ENCODE data around the gene BCL11A. TPM values are rescaled to one million over a fixed set of nuclear protein-coding genes. Genes with fewer than 3 reads are reported as not detected.

BCL11A gene
- total RNA-seq, 3 donors from 2014 or later (not counting 1 experiment from before 2014, with no cell fraction given): 2.6 to 3.5 (median 3.0) TPM

DNA sequence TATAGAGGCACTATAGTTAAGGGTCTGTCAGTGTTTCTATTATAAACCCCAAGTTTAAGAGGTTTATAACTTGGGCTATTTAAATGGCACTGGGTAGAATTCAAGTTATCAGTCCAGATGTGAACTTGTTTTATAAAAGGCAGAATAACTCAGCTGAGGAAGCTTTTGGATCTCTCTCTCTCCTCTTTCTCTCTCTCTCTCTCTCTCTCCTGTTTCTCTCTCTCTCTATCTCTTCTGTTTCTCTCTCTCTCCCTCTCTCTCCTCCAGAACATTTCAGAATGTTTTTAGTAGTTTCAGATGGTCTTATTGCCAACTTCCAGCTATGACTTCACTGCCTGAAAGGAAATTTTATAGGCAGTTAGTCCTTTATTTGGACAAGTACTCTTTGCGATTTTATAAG, 6.4 kb upstream of the BCL11A start:
- Mint-ChIP-seq H3K4me3 (peak overlapping the region; percentile 5), H3K27me3 (ENCODE audit: low read depth in 2 of 2) (peaks cover 55 to 82% of the 10 kb centered on the region in 2 donors), H3K4me1 (peaks cover 24% of the 10 kb centered on the region in 2 donors), H3K36me3 (no peaks in the 10 kb centered on the region), H3K27ac (no peak overlapping the region), H3K9me3 (no peaks in the 10 kb centered on the region)
- TF ChIP-seq, protein P1, sequence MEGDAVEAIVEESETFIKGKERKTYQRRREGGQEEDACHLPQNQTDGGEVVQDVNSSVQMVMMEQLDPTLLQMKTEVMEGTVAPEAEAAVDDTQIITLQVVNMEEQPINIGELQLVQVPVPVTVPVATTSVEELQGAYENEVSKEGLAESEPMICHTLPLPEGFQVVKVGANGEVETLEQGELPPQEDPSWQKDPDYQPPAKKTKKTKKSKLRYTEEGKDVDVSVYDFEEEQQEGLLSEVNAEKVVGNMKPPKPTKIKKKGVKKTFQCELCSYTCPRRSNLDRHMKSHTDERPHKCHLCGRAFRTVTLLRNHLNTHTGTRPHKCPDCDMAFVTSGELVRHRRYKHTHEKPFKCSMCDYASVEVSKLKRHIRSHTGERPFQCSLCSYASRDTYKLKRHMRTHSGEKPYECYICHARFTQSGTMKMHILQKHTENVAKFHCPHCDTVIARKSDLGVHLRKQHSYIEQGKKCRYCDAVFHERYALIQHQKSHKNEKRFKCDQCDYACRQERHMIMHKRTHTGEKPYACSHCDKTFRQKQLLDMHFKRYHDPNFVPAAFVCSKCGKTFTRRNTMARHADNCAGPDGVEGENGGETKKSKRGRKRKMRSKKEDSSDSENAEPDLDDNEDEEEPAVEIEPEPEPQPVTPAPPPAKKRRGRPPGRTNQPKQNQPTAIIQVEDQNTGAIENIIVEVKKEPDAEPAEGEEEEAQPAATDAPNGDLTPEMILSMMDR (IDR thresholded peaks at IDR 0.05): no peak
- Histone ChIP-seq H3K9me3 (ENCODE audit: control insufficient read depth, insufficient read depth, low read length) (no peaks in the 10 kb centered on the region), H3K4me1 (ENCODE audit: control insufficient read depth, insufficient read depth, low read length) (peaks cover 20% of the 10 kb centered on the region), H3K27ac (ENCODE audit: low read length) (no peak overlapping the region), H3K4me3 (ENCODE audit: low read length) (no peak overlapping the region), H3K36me3 (ENCODE audit: control insufficient read depth, insufficient read depth, low read length) (no peaks in the 10 kb centered on the region), H3K27me3 (ENCODE audit: control insufficient read depth, insufficient read depth, low read length) (peaks cover 36% of the 10 kb centered on the region)
- ATAC-seq: no peak
- no peak for DNase-seq
- no CpG with 5 or more reads among the region's 1 CpG for WGBS (ENCODE audit: insufficient coverage)
- intact Hi-C loops (cut with micrococcal nuclease): no loop called here

DNA sequence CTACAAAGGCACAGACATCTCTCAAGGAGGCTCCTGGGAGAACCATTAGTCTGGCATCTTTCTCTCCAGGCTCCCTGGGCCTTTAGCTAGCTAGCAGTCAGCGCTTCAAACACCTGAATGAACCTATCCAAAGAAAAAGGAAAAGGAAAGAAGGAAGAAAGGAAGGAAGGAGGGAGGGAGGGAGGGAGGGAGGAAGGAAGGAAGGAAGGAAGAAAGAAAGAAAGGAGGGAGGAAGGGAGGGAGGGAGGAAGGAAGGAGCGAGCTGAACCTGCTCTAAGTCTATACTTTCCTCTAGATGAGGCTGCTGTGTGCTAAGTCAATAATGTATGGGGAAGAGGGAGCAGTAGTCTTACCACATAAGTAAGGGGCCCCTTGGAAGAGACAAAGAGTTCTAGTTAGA, 5.1 kb upstream of the BCL11A start:
- 77% methylated on average over 1 of the region's 2 CpGs for WGBS (ENCODE audit: insufficient coverage)
- DNase-seq (no peak), ATAC-seq (no peak)
- peaks cover 49 to 70% of the 10 kb centered on the region in 2 donors for H3K27me3 Mint-ChIP-seq (ENCODE audit: low read depth in 2 of 2)
- no peak overlapping the region for H3K27ac Mint-ChIP-seq
- Histone ChIP-seq H3K4me1 (ENCODE audit: control insufficient read depth, insufficient read depth, low read length) (peaks cover 31% of the 10 kb centered on the region), H3K9me3 (ENCODE audit: control insufficient read depth, insufficient read depth, low read length) (no peaks in the 10 kb centered on the region), H3K4me3 (ENCODE audit: low read length) (no peak overlapping the region), H3K36me3 (ENCODE audit: control insufficient read depth, insufficient read depth, low read length) (no peaks in the 10 kb centered on the region), H3K27me3 (ENCODE audit: control insufficient read depth, insufficient read depth, low read length) (peaks cover 46% of the 10 kb centered on the region), H3K27ac (ENCODE audit: low read length) (no peak overlapping the region)
- H3K36me3 Mint-ChIP-seq: no peaks in the 10 kb centered on the region
- no peaks in the 10 kb centered on the region for H3K9me3 Mint-ChIP-seq
- intact Hi-C loops (cut with micrococcal nuclease): no loop called here
- peaks cover 25 to 34% of the 10 kb centered on the region in 2 donors for H3K4me1 Mint-ChIP-seq
- TF ChIP-seq, protein P1 (IDR thresholded peaks at IDR 0.05): no peak
- no peak overlapping the region for H3K4me3 Mint-ChIP-seq

DNA sequence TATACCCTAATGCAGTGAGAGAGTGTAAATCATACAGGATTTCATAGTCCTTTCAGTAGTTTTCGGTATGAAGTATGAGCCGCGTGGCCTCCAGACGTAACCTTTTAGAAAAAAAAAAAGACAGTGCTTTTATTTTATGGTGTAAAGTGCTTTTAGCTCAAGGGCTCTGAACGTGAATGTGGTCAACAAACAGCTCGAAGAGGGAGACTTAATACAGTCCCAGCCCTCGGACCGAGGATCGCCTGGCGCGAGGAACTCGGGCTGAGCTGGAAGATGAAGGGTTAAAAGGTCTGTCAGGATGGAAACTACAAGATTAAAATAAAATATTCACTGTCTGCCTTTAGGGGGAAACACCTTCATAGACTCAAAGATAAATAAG, 4.0 kb upstream of the BCL11A start:
- WGBS (ENCODE audit: insufficient coverage): 1% methylated on average over 12 of the region's 12 CpGs
- H3K4me3 Mint-ChIP-seq: peak overlapping the region; percentile 62
- TF ChIP-seq, protein P1 (IDR thresholded peaks at IDR 0.05): no peak
- no peaks in the 10 kb centered on the region for H3K36me3 ChIP-seq (ENCODE audit: control insufficient read depth, insufficient read depth, low read length)
- peaks cover 40% of the 10 kb centered on the region for H3K4me1 ChIP-seq (ENCODE audit: control insufficient read depth, insufficient read depth, low read length)
- no peaks in the 10 kb centered on the region for H3K36me3 Mint-ChIP-seq
- H3K9me3 Mint-ChIP-seq: no peaks in the 10 kb centered on the region
- peaks cover 55% of the 10 kb centered on the region for H3K27me3 ChIP-seq (ENCODE audit: control insufficient read depth, insufficient read depth, low read length)
- no peak overlapping the region for H3K27ac Mint-ChIP-seq
- peak overlapping the region; percentile 25 for H3K4me3 ChIP-seq (ENCODE audit: low read length)
- peaks cover 56 to 64% of the 10 kb centered on the region in 2 donors for H3K27me3 Mint-ChIP-seq (ENCODE audit: low read depth in 2 of 2)
- DNase-seq (no peak), ATAC-seq (no peak)
- H3K9me3 ChIP-seq (ENCODE audit: control insufficient read depth, insufficient read depth, low read length): no peaks in the 10 kb centered on the region
- intact Hi-C loops (cut with micrococcal nuclease): no loop called here
- H3K4me1 Mint-ChIP-seq: peaks cover 25 to 40% of the 10 kb centered on the region in 2 donors
- H3K27ac ChIP-seq (ENCODE audit: low read length): peak overlapping the region; percentile 41
